Astrocyte (in vitro differentiated cells and primary cell): ENCODE data around the gene TRAM2. TPM values are rescaled to one million over a fixed set of nuclear protein-coding genes. Genes with fewer than 3 reads are reported as not detected.
A peak's percentile ranks its signal among the peaks of the same experiment; 100 is the strongest.

Source experiments
- DNase-seq: peaks from one replicate; pipeline ENCODE4 v3.0.0-alpha.2; 2010; ENCODE audit warnings: low read depth
- FAIRE-seq: peaks from 2 replicates; lab custom pipeline; 2011; peaks lifted over from hg19 to GRCh38; lab: Jason Lieb, UNC
- H2AFZ ChIP-seq: 2 replicates; pipeline ENCODE4 v1.6.0; 2012; ENCODE audit warnings: low read depth, low read length, inconsistent platforms
- H3K27ac ChIP-seq: 2 replicates; pipeline ENCODE4 v1.5.1; 2011; ENCODE audit warnings: low read depth, low read length, inconsistent platforms
- H3K27me3 ChIP-seq: 2 replicates; pipeline ENCODE4 v1.6.0; 2011; ENCODE audit warnings: low read length, inconsistent platforms; ENCODE audit not compliant: insufficient read depth
- H3K36me3 ChIP-seq: 2 replicates; pipeline ENCODE4 v1.5.1; 2011; ENCODE audit warnings: low read length, inconsistent platforms; ENCODE audit not compliant: insufficient read depth
- H3K4me1 ChIP-seq: 2 replicates; pipeline ENCODE4 v1.5.1; 2011; ENCODE audit warnings: low read length, inconsistent platforms; ENCODE audit not compliant: insufficient read depth
- H3K4me2 ChIP-seq: 2 replicates; pipeline ENCODE4 v1.6.0; 2012; ENCODE audit warnings: low read length, inconsistent platforms
- H3K4me3 ChIP-seq: 2 replicates; pipeline ENCODE4 v1.5.1; 2011; ENCODE audit warnings: low read depth, mild to moderate bottlenecking, low read length, inconsistent platforms; ENCODE audit not compliant: insufficient read depth
- H3K79me2 ChIP-seq: 2 replicates; pipeline ENCODE4 v1.6.0; 2012; ENCODE audit warnings: mild to moderate bottlenecking, low read length, inconsistent platforms; ENCODE audit not compliant: insufficient read depth
- H3K9ac ChIP-seq: 2 replicates; pipeline ENCODE4 v1.6.0; 2012; ENCODE audit warnings: mild to moderate bottlenecking, low read length, inconsistent platforms
- H3K9me3 ChIP-seq: 2 replicates; pipeline ENCODE4 v1.5.1; 2012; ENCODE audit warnings: low read depth, mild to moderate bottlenecking, low read length, inconsistent platforms; ENCODE audit not compliant: insufficient read depth
- H4K20me1 ChIP-seq: 2 replicates; pipeline ENCODE4 v1.6.0; 2012; ENCODE audit warnings: low read length, inconsistent platforms; ENCODE audit not compliant: insufficient read depth
- H3K27ac Mint-ChIP-seq: one replicate; pipeline ENCODE4 v1.8.0; 2021; ENCODE audit warnings: mild to moderate bottlenecking, mixed read lengths; ENCODE audit not compliant: unreplicated experiment
- H3K27me3 Mint-ChIP-seq: one replicate; pipeline ENCODE4 v1.8.0; 2021; ENCODE audit warnings: low read depth, mixed read lengths; ENCODE audit not compliant: unreplicated experiment
- H3K36me3 Mint-ChIP-seq: one replicate; pipeline ENCODE4 v1.8.0; 2021; ENCODE audit warnings: low read depth, mixed read lengths; ENCODE audit not compliant: unreplicated experiment
- H3K4me1 Mint-ChIP-seq: one replicate; pipeline ENCODE4 v1.8.0; 2021; ENCODE audit warnings: low read depth, mixed read lengths; ENCODE audit not compliant: unreplicated experiment
- H3K4me3 Mint-ChIP-seq: one replicate; pipeline ENCODE4 v1.8.0; 2021; ENCODE audit warnings: mild to moderate bottlenecking, moderate library complexity, mixed read lengths; ENCODE audit not compliant: unreplicated experiment
- H3K9me3 Mint-ChIP-seq: one replicate; pipeline ENCODE4 v1.8.0; 2021; ENCODE audit warnings: mild to moderate bottlenecking, mixed read lengths; ENCODE audit not compliant: unreplicated experiment
- CTCF ChIP-seq: IDR thresholded peaks from 2 replicates; pipeline ENCODE4 v1.5.1; 2011; ENCODE audit warnings: low read depth, mild to moderate bottlenecking, inconsistent platforms, low read length, moderate library complexity; ENCODE audit not compliant: insufficient read depth
- EZH2 ChIP-seq: IDR thresholded peaks from 2 replicates; pipeline ENCODE4 v1.6.1; 2012; ENCODE audit warnings: mild to moderate bottlenecking, low read length, inconsistent platforms; ENCODE audit not compliant: insufficient read depth
- total RNA-seq: library from RNA; stranded (reverse); gene quantifications from 2 replicates; pipeline ENCODE4 v1.2.1, GENCODE V29; 2021

TRAM2 gene
- total RNA-seq, 1 donor from 2014 or later = 93.4 TPM

GRCh38 chr6:52596371-52597028 is 19.6 kb upstream of the TRAM2 start:
- peaks cover 42% of the 10 kb centered on the region for H3K4me1 ChIP-seq
- peak overlapping the region; percentile 73 for H3K27ac ChIP-seq
- no peak overlapping the region for H3K4me3 ChIP-seq
- DNase-seq (peak; percentile 75), FAIRE-seq (peak; percentile 58)
- no peaks in the 10 kb centered on the region for H3K9me3 ChIP-seq
- no peak overlapping the region for H2AFZ ChIP-seq
- peak overlapping the region; percentile 96 for H3K27ac Mint-ChIP-seq
- H3K4me3 Mint-ChIP-seq = no peak overlapping the region
- H3K9ac ChIP-seq = peak overlapping the region; percentile 63
- H3K36me3 Mint-ChIP-seq = no peaks in the 10 kb centered on the region
- TF ChIP-seq CTCF (no peak), EZH2 (no peak)
- no peaks in the 10 kb centered on the region for H3K79me2 ChIP-seq
- H3K9me3 Mint-ChIP-seq = no peaks in the 10 kb centered on the region
- no peaks in the 10 kb centered on the region for H4K20me1 ChIP-seq
- H3K4me1 Mint-ChIP-seq = peaks cover 32% of the 10 kb centered on the region
- no peaks in the 10 kb centered on the region for H3K27me3 Mint-ChIP-seq
- H3K4me2 ChIP-seq = peak overlapping the region; percentile 81
- H3K27me3 ChIP-seq = no peaks in the 10 kb centered on the region
- no peaks in the 10 kb centered on the region for H3K36me3 ChIP-seq

GRCh38 chr6:52595796-52596130 is 18.9 kb upstream of the TRAM2 start:
- no peaks in the 10 kb centered on the region for H3K79me2 ChIP-seq
- TF ChIP-seq EZH2 = no peak
- no peak for TF ChIP-seq CTCF
- no peaks in the 10 kb centered on the region for H3K27me3 Mint-ChIP-seq
- no peaks in the 10 kb centered on the region for H4K20me1 ChIP-seq
- H3K4me3 Mint-ChIP-seq = peak overlapping the region; percentile 52
- H3K27ac ChIP-seq = peak overlapping the region; percentile 73
- no peaks in the 10 kb centered on the region for H3K27me3 ChIP-seq
- H3K36me3 ChIP-seq = no peaks in the 10 kb centered on the region
- H3K4me1 ChIP-seq = peaks cover 43% of the 10 kb centered on the region
- peaks cover 34% of the 10 kb centered on the region for H3K4me1 Mint-ChIP-seq
- H3K27ac Mint-ChIP-seq = peak overlapping the region; percentile 96
- H3K4me3 ChIP-seq = peak overlapping the region; percentile 24
- H3K36me3 Mint-ChIP-seq = no peaks in the 10 kb centered on the region
- DNase-seq (no peak), FAIRE-seq (no peak)
- H3K9ac ChIP-seq = peak overlapping the region; percentile 63
- no peak overlapping the region for H2AFZ ChIP-seq
- no peaks in the 10 kb centered on the region for H3K9me3 Mint-ChIP-seq
- H3K9me3 ChIP-seq = no peaks in the 10 kb centered on the region
- H3K4me2 ChIP-seq = peak overlapping the region; percentile 81
